Astrocyte of the cerebellum (primary cell): ENCODE data around the gene SERTAD2.

Source experiments
- DNase-seq: peaks from one replicate; pipeline ENCODE4 v3.0.0-alpha.2; 2011; ENCODE audit warnings: low read depth
- H3K4me3 ChIP-seq: 2 replicates; pipeline ENCODE4 v1.5.1; 2011; ENCODE audit warnings: mild to moderate bottlenecking, low read depth, low read length, moderate library complexity
- in situ Hi-C: cut with HindIII; loops from 2 replicates; pipeline ENCODE4 v1.10.0; 2017; ENCODE audit warnings: low sequenced_read_pairs
- TF ChIP-seq, protein P1 (sequence below): IDR thresholded peaks from 2 replicates; pipeline ENCODE4 v1.5.1; 2012; ENCODE audit warnings: low read length, low read depth, moderate library complexity, mild to moderate bottlenecking; ENCODE audit errors: missing control alignments

SERTAD2 gene

DNA sequence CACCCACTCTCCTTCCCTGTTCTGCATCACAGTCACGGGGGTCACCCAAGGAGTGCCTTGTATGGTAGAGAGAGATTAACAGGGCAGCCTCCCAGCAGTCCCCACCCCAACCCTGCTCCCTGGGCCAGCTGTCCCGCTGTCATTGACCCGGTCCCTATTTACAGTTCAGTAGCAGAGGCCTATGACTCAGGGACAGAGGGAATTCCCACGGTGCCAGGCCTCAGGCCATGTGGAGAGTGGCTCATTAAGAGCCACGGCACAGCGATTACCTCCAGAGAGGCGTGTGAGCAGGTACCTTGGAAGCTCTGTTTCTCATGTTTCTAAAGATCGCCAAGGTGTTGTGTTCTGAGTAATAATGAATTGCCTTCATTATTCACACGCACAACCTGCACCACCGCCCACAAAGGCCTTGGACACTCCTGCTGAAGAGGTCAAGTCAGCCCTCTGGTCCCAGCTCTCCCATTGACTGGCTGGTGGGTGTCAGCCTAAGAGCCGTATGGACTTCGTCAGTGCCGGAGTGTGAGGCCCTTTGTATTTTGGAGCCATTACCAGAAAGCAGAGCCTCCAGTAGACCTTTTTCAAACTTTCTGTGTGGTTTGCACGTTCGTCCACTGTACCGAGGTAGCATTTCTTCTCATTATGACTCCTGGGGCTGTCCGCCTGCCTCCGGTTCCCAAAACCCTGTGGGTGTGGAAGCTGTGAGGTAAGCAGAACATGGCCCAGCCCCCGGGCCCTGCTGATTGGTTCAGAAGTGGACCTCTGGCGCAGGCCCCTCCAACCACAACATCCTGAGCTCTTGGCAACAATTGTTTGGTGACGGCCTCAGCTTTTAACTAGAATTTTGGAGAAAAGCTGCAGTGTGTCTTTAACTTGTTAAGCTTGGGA is 47.0 kb downstream of the SERTAD2 start:
- TF ChIP-seq, protein P1, sequence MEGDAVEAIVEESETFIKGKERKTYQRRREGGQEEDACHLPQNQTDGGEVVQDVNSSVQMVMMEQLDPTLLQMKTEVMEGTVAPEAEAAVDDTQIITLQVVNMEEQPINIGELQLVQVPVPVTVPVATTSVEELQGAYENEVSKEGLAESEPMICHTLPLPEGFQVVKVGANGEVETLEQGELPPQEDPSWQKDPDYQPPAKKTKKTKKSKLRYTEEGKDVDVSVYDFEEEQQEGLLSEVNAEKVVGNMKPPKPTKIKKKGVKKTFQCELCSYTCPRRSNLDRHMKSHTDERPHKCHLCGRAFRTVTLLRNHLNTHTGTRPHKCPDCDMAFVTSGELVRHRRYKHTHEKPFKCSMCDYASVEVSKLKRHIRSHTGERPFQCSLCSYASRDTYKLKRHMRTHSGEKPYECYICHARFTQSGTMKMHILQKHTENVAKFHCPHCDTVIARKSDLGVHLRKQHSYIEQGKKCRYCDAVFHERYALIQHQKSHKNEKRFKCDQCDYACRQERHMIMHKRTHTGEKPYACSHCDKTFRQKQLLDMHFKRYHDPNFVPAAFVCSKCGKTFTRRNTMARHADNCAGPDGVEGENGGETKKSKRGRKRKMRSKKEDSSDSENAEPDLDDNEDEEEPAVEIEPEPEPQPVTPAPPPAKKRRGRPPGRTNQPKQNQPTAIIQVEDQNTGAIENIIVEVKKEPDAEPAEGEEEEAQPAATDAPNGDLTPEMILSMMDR, result no peak
- DNase-seq, result no peak
- in situ Hi-C loops, result no loop called here
- no peak overlapping the region for H3K4me3 ChIP-seq

DNA sequence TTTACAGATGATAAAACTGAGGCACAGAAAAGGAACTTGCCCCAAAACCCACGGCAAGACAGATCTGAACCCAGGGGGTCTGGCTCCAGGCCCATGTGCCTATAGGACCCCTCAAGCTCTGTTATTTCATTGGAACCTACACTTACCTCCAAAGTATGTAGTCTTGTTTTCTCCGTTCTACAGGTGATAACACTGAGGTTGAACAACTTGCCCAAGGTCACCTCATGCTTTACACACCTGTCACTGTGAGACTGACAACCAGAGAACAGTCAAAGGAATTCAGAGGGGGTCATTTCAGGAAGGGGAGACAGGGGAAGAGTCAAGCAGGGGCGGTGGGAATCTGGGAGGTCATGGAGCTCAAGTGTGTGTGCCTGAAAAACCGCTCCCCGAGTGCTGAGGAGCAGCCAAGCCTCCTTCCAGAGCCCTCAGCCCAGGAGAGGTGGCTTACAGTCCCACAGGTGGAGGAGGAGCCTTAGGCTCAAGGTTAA is 47.7 kb downstream of the SERTAD2 start:
- H3K4me3 ChIP-seq, result no peak overlapping the region
- in situ Hi-C loops, result no loop called here
- no peak for DNase-seq
- TF ChIP-seq, protein P1, result no peak

DNA sequence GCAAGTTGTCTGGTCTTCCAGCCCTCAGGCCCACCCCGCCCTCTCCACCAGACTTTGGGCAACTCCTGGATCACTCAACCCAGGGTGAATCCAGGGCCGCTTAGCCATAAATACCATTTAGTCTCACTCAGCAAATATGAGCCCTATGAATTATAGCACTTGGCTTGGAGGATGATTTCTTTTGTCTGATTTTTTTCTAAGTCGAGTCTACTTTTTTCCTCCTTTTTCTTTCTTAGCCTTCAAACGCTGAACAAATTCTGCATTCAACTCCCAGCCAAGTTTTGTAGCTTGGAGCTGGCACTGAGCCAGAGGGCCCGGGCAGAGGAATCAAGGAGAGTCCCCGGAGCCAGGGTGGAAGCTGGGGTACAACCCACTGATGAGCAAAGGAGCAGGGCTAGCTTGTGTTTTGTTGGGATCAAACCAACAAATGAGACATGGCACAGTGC is 48.7 kb downstream of the SERTAD2 start:
- DNase-seq, result no peak
- H3K4me3 ChIP-seq, result no peak overlapping the region
- in situ Hi-C loops, result no loop called here
- TF ChIP-seq, protein P1, result no peak

DNA sequence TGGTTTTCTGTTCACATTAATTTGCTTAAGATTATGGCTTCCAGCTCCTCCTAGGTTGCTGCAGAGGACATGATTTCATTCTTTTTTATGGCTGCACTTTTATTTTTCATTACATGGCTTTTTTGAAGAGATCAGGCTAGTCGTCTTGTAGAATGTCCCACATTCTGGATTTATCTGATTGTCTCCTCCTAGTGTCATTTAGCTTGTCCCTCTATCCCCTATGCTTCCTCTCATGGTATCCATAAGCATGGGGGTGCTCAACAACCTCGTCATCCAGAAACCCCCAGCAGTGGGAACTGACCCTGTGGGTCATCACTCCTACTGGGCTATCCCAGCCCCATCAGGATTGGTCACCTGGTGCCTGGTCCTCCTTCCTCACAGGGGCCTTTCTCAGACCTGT is 49.6 kb downstream of the SERTAD2 start:
- TF ChIP-seq, protein P1, result no peak
- no peak for DNase-seq
- H3K4me3 ChIP-seq, result no peak overlapping the region
- in situ Hi-C loops, result no loop called here

DNA sequence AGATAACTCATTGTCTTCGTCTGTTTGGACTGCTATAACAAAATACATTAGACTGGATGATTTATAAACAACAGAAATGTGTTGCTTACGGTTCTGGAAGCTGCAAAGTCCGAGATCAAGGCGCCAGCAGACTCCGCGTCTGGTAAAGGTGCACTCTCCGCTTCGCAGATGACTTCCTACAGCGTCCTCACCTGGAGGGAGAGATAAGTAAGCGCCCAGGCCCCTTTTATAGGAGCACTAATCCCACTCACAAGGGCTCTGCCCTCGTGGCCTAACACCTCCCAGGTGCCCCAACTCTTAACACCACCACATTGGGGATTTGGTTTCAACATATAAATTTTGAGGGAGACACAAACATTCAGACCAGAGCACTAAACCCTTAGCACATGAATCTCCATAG is 51.3 kb downstream of the SERTAD2 start:
- in situ Hi-C loops, result no loop called here
- no peak for DNase-seq
- TF ChIP-seq, protein P1, result no peak
- no peak overlapping the region for H3K4me3 ChIP-seq

DNA sequence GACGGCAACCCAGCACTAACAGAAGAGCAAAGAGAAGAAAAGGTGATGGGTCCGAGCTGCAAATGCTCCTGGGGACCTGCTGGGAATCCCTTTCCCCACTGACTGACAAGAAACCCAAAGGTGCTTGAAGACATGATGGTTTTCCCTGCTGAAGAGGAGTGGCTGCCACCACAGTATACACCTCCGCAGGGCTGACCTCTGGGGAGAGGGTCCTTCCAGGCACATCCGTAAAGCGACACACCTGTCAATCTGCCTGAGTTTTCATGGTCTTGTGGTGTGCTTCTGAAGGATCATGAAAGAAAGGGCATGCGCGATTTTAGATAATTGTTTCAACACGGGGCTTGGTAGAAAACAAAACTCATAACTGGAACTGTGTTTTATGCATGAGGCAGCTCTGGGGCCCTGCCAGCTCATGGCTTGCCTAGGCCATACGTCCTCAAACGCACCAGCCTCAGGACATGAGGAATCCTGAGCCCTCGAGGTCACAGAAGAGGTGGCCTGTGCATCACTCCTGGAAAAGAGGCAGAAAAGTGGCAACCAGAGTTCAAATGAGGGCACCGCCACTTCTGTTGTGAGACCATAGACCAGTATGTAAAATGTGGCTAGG is 51.8 kb downstream of the SERTAD2 start:
- in situ Hi-C loops, result no loop called here
- no peak for DNase-seq
- no peak overlapping the region for H3K4me3 ChIP-seq
- TF ChIP-seq, protein P1, result no peak
